Subcutaneous abdominal adipose tissue (tissue), 5 donors: Measurements from ENCODE around the gene DIS3L.
A peak's percentile ranks its signal among the peaks of the same experiment; 100 is the strongest.
"Not testable (repeated sequence)": the region's sequence is repeated elsewhere in the genome, so short reads cannot be mapped to it uniquely, and the experiment has no call there.

ENCODE experiments used
- H3K27ac ChIP-seq: one replicate; pipeline ENCODE4 v1.7.0; 2013; ENCODE audit warnings: low read depth, mild to moderate bottlenecking, inconsistent platforms, low read length, moderate library complexity
- H3K27me3 ChIP-seq, 5 donors: one replicate each; pipeline ENCODE4 v1.7.0; 2013; ENCODE audit warnings: low read length in 5 of 5, inconsistent platforms in 1 of 5; ENCODE audit not compliant: control insufficient read depth in 5 of 5, insufficient read depth in 4 of 5
- H3K36me3 ChIP-seq, 5 donors: one replicate each; pipeline ENCODE4 v1.7.0; 2013; ENCODE audit warnings: low read length in 5 of 5; ENCODE audit not compliant: control insufficient read depth in 5 of 5, insufficient read depth in 5 of 5
- H3K4me1 ChIP-seq, 5 donors: one replicate each; pipeline ENCODE4 v1.7.0; 2013; ENCODE audit warnings: low read length in 5 of 5, mild to moderate bottlenecking in 3 of 5, moderate library complexity in 1 of 5; ENCODE audit not compliant: control insufficient read depth in 5 of 5, insufficient read depth in 5 of 5
- H3K4me3 ChIP-seq, 5 donors: one replicate each; pipeline ENCODE4 v1.7.0; 2013; ENCODE audit warnings: low read length in 5 of 5, low read depth in 1 of 5
- H3K9ac ChIP-seq, 5 donors: one replicate each; pipeline ENCODE4 v1.7.0; 2013; ENCODE audit warnings: low read length in 5 of 5, mild to moderate bottlenecking in 4 of 5, moderate library complexity in 3 of 5
- H3K9me3 ChIP-seq, 5 donors: one replicate each; pipeline ENCODE4 v1.7.0; 2013; ENCODE audit warnings: low read length in 5 of 5; ENCODE audit not compliant: control insufficient read depth in 5 of 5
- donor health status: healthy.
- donor health status: healthy.
- donor health status: healthy.
- donor health status: healthy.
- donor health status: healthy.

DIS3L gene

GRCh38 chr15:66308531-66308930, 15.2 kb downstream of the DIS3L start:
- Histone ChIP-seq H3K9me3 (no peaks in the 10 kb centered on the region), H3K4me1 (peaks cover 0 to 9% (median 0%) of the 10 kb centered on the region in 5 donors), H3K27ac (no peak overlapping the region), H3K4me3 (no peak overlapping the region), H3K27me3 (no peaks in the 10 kb centered on the region), H3K9ac (no peak overlapping the region), H3K36me3 (peaks cover 27 to 78% (median 53%) of the 10 kb centered on the region in 5 donors)

- Histone ChIP-seq H3K4me1 (peaks cover 0 to 7% (median 0%) of the 10 kb centered on the region in 5 donors), H3K9ac (no peak overlapping the region), H3K27me3 (no peaks in the 10 kb centered on the region), H3K36me3 (peaks cover 34 to 88% (median 62%) of the 10 kb centered on the region in 5 donors), H3K9me3 (no peaks in the 10 kb centered on the region), H3K27ac (no peak overlapping the region), H3K4me3 (no peak overlapping the region)
These were observed 16.5 kb downstream of the DIS3L start for GRCh38 chr15:66309828-66310227.

- Histone ChIP-seq H3K27me3 (no peaks in the 10 kb centered on the region), H3K36me3 (peaks cover 38 to 92% (median 71%) of the 10 kb centered on the region in 5 donors), H3K4me3 (no peak overlapping the region), H3K27ac (no peak overlapping the region), H3K4me1 (peaks cover 0 to 7% (median 0%) of the 10 kb centered on the region in 5 donors), H3K9me3 (no peaks in the 10 kb centered on the region), H3K9ac (no peak overlapping the region)
These were observed 17.4 kb downstream of the DIS3L start for GRCh38 chr15:66310786-66311185.

GRCh38 chr15:66312144-66312543, 18.8 kb downstream of the DIS3L start:
- Histone ChIP-seq H3K36me3 (peaks cover 34 to 93% (median 80%) of the 10 kb centered on the region in 5 donors), H3K9me3 (no peaks in the 10 kb centered on the region), H3K4me3 (no peak overlapping the region), H3K27ac (no peak overlapping the region), H3K4me1 (peaks cover 0 to 7% (median 0%) of the 10 kb centered on the region in 5 donors), H3K9ac (no peak overlapping the region), H3K27me3 (no peaks in the 10 kb centered on the region)

GRCh38 chr15:66323312-66323928, 30.1 kb downstream of the DIS3L start:
- peaks cover 29 to 81% (median 68%) of the 10 kb centered on the region in 5 donors for H3K36me3 ChIP-seq
- H3K27ac ChIP-seq, result no peak overlapping the region
- H3K4me3 ChIP-seq, result no peak overlapping the region
- no peaks in the 10 kb centered on the region for H3K9me3 ChIP-seq
- no peaks in the 10 kb centered on the region for H3K4me1 ChIP-seq
- no peaks in the 10 kb centered on the region for H3K27me3 ChIP-seq
- H3K9ac ChIP-seq, result no peak overlapping the region

GRCh38 chr15:66326051-66326450, 32.7 kb downstream of the DIS3L start:
- no peaks in the 10 kb centered on the region for H3K9me3 ChIP-seq
- no peaks in the 10 kb centered on the region for H3K27me3 ChIP-seq
- H3K4me3 ChIP-seq, result no peak overlapping the region
- no peaks in the 10 kb centered on the region for H3K4me1 ChIP-seq
- no peak overlapping the region for H3K9ac ChIP-seq
- no peak overlapping the region for H3K27ac ChIP-seq
- peaks cover 26 to 82% (median 62%) of the 10 kb centered on the region in 5 donors for H3K36me3 ChIP-seq

GRCh38 chr15:66327736-66328135, 34.4 kb downstream of the DIS3L start:
- Histone ChIP-seq H3K9me3 (no peaks in the 10 kb centered on the region), H3K4me3 (no peak overlapping the region), H3K36me3 (peaks cover 31 to 86% (median 62%) of the 10 kb centered on the region in 5 donors), H3K27ac (no peak overlapping the region), H3K4me1 (no peaks in the 10 kb centered on the region), H3K9ac (no peak overlapping the region), H3K27me3 (no peaks in the 10 kb centered on the region)

- Histone ChIP-seq H3K4me1 (no peaks in the 10 kb centered on the region), H3K27me3 (no peaks in the 10 kb centered on the region), H3K9me3 (no peaks in the 10 kb centered on the region), H3K9ac (no peak overlapping the region), H3K27ac (no peak overlapping the region), H3K36me3 (peaks cover 32 to 85% (median 62%) of the 10 kb centered on the region in 5 donors), H3K4me3 (no peak overlapping the region)
These were observed 35.4 kb downstream of the DIS3L start for GRCh38 chr15:66328771-66329170.

- H3K27ac ChIP-seq, H3K27me3 ChIP-seq, H3K9ac ChIP-seq, H3K9me3 ChIP-seq, H3K4me1 ChIP-seq, H3K4me3 ChIP-seq: not testable (repeated sequence)
- H3K36me3 ChIP-seq, result peaks cover 0 to 12% (median 2%) of the 10 kb centered on the region in 5 donors
These were observed 55.2 kb downstream of the DIS3L start for GRCh38 chr15:66348530-66348929.

GRCh38 chr15:66356077-66356358, 62.6 kb downstream of the DIS3L start:
- Histone ChIP-seq H3K9me3 (no peaks in the 10 kb centered on the region), H3K27me3 (no peaks in the 10 kb centered on the region), H3K4me1 (peaks cover 0 to 16% (median 14%) of the 10 kb centered on the region in 5 donors), H3K36me3 (peaks cover 0 to 8% (median 0%) of the 10 kb centered on the region in 5 donors), H3K4me3 (peak overlapping the region; percentile 74 to 88 (median 85)), H3K27ac (peak overlapping the region; percentile 61), H3K9ac (peak overlapping the region in 4 of 5 donors; percentile 84 to 89 (median 88))
